Astrocyte of the cerebellum (primary cell): ENCODE data around the gene KICS2.
"Not testable (repeated sequence)": the region's sequence is repeated elsewhere in the genome, so short reads cannot be mapped to it uniquely, and the experiment has no call there.

Experiments
- DNase-seq: peaks from one replicate; pipeline ENCODE4 v3.0.0-alpha.2; 2011; ENCODE audit warnings: low read depth
- H3K4me3 ChIP-seq: 2 replicates; pipeline ENCODE4 v1.5.1; 2011; ENCODE audit warnings: mild to moderate bottlenecking, low read depth, low read length, moderate library complexity
- CTCF ChIP-seq: IDR thresholded peaks from 2 replicates; pipeline ENCODE4 v1.5.1; 2012; ENCODE audit warnings: low read length, low read depth, moderate library complexity, mild to moderate bottlenecking; ENCODE audit errors: missing control alignments
- in situ Hi-C: cut with HindIII; loops from 2 replicates; pipeline ENCODE4 v1.10.0; 2017; ENCODE audit warnings: low sequenced_read_pairs

KICS2 gene

GRCh38 chr12:64220046-64220445 lies 2.0 kb downstream of the KICS2 start:
- H3K4me3 ChIP-seq, result no peak overlapping the region
- DNase-seq, result no peak
- in situ Hi-C loops, result no loop called here
- TF ChIP-seq CTCF, result no peak

- H3K4me3 ChIP-seq, result no peak overlapping the region
- in situ Hi-C loops, result no loop called here
- DNase-seq, result no peak
- no peak for TF ChIP-seq CTCF
Observed at GRCh38 chr12:64219145-64219544, 3.0 kb downstream of the KICS2 start.

- no peak for TF ChIP-seq CTCF
- H3K4me3 ChIP-seq, result no peak overlapping the region
- in situ Hi-C loops, result no loop called here
- DNase-seq, result no peak
Observed at GRCh38 chr12:64218597-64218996, 3.5 kb downstream of the KICS2 start.

GRCh38 chr12:64217643-64218042 lies 4.5 kb downstream of the KICS2 start:
- DNase-seq, in situ Hi-C loops, H3K4me3 ChIP-seq: not testable (repeated sequence)

- TF ChIP-seq CTCF, result no peak
- no peak overlapping the region for H3K4me3 ChIP-seq
- in situ Hi-C loops, result no loop called here
- DNase-seq, result no peak
Observed at GRCh38 chr12:64216239-64216638, 5.9 kb downstream of the KICS2 start.

GRCh38 chr12:64212119-64212746 lies 9.9 kb downstream of the KICS2 start:
- no peak for TF ChIP-seq CTCF
- no peak for DNase-seq
- no peak overlapping the region for H3K4me3 ChIP-seq
- in situ Hi-C loops, result no loop called here

- in situ Hi-C loops, result no loop called here
- TF ChIP-seq CTCF, result no peak
- H3K4me3 ChIP-seq, result no peak overlapping the region
- no peak for DNase-seq
Observed at GRCh38 chr12:64207453-64207852, 14.6 kb downstream of the KICS2 start.
